ENCODE data around the gene ATP5F1D.

DNA sequence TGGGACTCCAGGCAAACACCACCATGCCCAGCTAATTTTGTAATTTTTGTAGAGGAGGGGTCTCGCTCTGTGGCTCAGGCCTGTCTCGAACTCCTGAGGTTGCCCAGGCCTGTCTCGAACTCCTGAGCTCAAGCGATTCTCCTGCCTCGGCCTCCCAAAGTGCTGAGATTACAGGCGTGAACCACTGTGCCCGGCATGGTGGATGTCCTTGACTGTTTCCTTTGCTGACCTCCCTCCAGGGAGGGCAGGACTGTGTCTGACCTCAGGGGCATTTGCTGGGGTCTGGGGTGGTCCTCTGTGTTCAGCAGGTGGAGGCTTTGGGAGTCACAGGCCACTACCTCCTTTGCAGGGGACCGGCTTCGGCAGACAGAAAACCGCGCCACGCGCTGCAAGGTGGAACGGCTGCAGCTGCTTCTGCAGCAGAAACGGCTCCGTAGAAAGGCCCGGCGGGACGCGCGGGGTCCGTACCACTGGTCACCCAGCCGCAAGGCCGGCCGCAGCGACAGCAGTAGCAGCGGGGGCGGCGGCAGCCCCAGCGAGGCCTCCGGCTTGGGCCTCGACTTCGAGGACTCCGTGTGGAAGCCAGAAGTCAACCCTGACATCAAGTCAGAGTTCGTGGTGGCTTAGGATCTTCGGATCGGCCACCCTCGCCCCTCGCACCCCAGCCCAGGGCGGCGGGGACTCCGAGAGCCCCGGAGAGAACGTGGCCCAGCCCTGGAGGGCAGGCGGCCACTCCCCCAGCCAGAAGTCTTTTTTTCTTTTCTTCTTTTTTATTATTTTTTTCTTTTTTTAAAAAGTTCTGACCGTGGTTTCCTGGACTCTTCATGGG, 15.3 kb downstream of the ATP5F1D start:
- TF ChIP-seq, protein P1, sequence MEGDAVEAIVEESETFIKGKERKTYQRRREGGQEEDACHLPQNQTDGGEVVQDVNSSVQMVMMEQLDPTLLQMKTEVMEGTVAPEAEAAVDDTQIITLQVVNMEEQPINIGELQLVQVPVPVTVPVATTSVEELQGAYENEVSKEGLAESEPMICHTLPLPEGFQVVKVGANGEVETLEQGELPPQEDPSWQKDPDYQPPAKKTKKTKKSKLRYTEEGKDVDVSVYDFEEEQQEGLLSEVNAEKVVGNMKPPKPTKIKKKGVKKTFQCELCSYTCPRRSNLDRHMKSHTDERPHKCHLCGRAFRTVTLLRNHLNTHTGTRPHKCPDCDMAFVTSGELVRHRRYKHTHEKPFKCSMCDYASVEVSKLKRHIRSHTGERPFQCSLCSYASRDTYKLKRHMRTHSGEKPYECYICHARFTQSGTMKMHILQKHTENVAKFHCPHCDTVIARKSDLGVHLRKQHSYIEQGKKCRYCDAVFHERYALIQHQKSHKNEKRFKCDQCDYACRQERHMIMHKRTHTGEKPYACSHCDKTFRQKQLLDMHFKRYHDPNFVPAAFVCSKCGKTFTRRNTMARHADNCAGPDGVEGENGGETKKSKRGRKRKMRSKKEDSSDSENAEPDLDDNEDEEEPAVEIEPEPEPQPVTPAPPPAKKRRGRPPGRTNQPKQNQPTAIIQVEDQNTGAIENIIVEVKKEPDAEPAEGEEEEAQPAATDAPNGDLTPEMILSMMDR (IDR thresholded peaks at IDR 0.05), result no peak
- TF ChIP-seq POLR2A (IDR thresholded peaks at IDR 0.05), result no peak
